ENCODE data around the gene MAPRE2.

The MAPRE2 gene

DNA sequence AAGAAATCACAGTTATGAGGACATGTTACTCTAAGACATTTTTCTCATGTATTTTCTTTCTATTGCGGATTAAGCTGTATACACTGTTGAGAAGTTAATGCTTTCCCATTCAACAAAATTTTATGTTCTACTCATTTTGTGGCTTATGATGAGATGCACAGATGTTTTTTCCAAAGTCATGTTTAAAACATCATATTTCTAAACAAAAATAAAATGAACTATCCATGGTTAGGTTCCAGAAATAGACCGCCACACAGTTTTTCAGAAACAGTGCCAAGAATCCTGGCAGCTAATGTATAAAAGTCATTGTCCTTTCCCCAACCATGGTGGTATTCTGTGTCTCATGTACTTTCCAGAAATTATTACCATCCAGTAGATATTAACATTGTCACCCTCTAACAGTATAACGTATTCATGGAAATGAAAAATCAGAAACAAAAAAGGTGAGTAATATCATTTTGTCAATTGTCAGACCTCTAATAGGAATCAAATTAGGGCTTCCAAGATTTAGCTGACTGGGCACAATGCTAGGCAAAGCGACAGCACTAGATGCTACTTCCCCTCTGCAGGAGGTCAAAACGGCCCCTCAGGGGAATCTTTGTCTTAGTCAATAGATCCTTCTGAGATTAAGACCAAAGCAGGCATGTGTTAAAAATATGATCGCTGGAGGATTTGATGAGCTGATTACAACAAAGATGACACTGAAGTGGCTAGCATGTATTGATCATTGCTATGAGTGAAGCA, 145.2 kb downstream of the MAPRE2 start:
- DNase-seq, result no peak

- DNase-seq, result no peak
These were observed 148.3 kb downstream of the MAPRE2 start for GRCh38 chr18:35189510-35189909.

DNA sequence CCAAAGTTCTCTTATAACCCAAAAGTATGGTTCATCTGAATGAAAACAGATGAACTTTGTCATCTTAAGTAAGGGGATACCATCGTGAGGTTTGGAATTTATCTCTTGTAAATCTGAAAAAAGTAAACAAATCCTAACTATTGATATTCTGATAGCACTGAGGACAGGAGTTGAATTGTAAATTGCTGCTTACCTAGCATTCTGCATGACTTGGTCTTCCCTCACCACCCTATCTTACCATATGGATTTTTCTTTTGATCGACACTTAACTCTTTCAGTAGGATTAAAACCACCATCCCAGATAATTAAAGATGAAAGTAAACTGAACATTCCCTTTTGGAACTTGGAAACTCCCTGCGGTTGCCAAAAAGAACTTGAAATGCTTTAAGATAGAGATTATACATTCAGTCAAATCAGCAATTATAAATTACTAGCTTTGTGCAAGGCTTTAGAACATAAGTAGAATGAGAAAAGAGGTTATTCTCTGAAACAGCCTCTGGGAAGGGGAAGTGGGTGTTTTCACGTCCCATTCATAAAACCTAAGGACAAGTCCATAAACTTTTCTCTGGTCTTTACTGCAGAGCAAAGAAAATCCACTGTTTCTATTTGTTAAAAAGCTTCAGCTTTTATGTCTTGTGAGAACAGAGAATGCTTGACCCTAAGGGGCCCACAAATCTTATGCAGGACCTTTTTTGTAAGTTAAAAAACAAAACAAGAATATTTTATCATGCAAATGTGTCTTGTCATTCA, 149.9 kb downstream of the MAPRE2 start:
- no peak for DNase-seq

DNA sequence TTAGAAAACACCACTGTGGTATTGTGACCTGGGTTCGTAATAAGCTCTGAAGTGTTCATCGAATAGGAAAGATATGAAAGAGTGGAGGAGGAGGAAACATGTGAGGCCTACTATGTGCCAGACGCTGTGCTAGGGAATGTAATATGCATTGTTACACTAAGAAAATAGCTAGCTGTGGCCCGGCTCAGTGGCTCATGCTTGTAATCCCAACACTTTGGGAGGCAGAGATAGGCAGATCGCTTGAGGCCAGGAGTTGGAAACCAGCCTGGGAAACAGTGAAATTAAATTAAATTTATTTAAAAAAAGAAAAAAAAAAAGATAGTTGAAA, 150.4 kb downstream of the MAPRE2 start:
- DNase-seq, result no peak

- no peak for DNase-seq
These were observed 151.2 kb downstream of the MAPRE2 start for GRCh38 chr18:35192415-35192814.
